GM12801 (cell line): ENCODE data around the gene HJV.

Experiments
- TF ChIP-seq, protein P1 (sequence below): IDR thresholded peaks from one replicate; pipeline ENCODE4 v1.5.1; 2011; ENCODE audit warnings: control low read depth; ENCODE audit not compliant: insufficient read length; ENCODE audit errors: extremely low read depth

HJV gene

DNA sequence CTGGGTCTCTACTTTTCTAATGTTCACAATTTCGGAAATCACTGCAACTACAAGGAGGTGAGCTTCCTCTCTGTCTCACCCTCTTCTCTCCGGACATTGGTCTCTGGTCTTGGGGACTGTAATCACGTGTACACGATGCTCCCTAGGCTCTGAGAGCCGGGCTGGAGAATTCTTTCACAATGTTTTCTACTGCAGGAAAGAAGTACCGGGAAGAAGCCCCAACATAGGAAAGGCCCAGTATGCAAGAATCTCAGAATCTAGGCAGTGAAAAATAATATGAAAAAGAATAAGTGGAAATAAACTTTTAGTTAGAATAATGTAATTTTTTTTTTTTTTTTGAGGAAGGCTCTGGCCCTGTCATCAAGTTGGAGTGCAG is 13.5 kb upstream of the HJV start:
- TF ChIP-seq, protein P1, sequence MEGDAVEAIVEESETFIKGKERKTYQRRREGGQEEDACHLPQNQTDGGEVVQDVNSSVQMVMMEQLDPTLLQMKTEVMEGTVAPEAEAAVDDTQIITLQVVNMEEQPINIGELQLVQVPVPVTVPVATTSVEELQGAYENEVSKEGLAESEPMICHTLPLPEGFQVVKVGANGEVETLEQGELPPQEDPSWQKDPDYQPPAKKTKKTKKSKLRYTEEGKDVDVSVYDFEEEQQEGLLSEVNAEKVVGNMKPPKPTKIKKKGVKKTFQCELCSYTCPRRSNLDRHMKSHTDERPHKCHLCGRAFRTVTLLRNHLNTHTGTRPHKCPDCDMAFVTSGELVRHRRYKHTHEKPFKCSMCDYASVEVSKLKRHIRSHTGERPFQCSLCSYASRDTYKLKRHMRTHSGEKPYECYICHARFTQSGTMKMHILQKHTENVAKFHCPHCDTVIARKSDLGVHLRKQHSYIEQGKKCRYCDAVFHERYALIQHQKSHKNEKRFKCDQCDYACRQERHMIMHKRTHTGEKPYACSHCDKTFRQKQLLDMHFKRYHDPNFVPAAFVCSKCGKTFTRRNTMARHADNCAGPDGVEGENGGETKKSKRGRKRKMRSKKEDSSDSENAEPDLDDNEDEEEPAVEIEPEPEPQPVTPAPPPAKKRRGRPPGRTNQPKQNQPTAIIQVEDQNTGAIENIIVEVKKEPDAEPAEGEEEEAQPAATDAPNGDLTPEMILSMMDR = no peak

DNA sequence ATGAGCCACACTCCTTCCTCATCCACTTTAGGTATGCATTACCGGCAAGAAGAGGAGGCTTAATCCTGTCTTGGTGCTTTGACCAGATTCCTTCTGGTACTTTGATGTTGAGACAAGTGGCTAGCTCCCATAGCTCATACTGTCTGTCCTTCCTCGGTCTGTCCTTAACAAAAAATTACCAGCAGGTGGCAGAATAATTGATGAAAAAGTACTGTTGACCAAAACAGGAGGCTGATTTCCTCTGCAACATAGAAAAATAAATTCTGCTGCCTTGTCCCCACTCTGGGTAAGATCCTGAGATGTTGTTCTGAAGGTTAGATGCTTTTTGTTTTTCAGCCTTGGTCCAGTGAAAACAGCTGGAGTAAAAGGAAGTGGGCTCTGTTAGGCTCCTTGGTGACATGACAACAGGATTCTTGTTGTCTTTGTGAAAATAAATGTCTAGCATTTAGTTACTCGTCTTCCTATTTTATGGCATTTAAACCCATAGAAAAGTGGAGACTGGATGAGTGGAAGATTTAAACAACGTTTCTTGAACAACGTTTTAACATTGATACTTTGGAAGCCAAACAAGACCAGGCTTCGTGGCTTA is 11.2 kb upstream of the HJV start:
- TF ChIP-seq, protein P1 = no peak

DNA sequence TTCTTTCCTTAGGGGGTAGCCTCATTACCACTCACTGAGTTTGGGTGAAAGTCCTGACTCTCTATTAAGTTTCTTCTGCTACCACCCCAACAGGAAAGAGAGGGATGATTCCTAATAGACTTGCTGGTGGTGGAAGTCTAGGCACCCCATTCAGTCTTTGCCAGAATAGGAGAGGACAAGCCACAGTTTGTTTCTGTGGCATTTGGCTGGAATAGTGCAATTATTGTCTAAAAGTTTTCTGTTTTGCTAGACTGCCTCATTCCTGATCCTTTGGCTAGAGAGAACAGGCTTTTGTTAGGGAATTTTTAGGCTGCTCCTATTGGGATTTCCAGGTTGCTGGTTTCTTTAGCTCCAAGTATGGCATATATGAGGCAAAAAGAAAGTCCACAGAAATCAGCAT is 9.9 kb upstream of the HJV start:
- TF ChIP-seq, protein P1 = no peak

DNA sequence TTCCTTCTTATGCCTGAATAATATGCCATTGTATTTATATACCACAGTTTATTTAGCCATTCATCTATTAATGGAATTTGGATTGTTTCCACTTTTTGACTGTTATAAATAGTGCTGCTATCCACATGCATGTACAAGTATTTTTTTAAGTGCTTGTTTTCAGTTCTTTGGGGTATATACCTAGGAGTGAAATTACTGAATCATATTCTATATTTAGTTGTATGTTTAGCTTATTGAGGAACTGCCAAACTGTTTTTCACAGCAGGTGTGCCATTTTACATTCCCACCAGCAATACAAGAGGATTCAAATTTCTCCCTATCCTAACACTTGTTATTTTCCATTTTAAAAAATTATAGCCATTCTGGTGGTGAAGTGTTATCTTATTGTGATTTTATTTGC is 7.6 kb upstream of the HJV start:
- TF ChIP-seq, protein P1 = no peak

DNA sequence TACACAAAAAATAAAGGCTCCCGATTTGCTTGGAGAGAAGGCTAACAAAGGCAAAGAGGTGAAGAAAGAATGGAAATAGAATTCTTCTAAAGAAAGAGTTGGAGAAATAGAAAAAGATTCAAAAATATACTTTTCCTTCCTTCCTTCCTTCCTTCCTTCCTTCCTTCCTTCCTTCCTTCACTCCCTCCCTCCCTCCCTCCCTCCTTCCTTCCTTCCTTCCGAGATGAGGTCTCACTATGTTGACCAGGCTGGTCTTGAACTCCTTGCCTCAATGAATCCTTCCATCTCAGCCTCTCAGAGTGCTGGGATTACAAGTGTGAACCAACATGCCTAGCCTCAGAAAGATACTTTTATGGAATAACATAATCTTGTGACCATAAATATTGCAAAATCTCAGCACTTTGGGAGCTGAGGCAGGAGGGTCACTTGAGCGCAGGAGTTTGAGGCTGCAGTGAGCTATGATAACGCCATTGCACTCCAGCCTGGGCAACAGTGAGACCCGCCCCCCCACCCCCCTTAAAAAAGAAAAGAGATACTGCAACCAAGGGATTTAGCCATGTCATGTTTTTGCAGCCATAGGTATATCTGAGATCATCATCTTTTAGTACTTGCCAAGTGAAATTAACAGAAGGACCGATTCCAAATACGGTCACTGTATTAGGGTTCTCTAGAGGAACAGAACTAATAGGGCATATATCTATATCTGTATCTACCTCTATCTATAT is 1.0 kb upstream of the HJV start:
- TF ChIP-seq, protein P1 = no peak

DNA sequence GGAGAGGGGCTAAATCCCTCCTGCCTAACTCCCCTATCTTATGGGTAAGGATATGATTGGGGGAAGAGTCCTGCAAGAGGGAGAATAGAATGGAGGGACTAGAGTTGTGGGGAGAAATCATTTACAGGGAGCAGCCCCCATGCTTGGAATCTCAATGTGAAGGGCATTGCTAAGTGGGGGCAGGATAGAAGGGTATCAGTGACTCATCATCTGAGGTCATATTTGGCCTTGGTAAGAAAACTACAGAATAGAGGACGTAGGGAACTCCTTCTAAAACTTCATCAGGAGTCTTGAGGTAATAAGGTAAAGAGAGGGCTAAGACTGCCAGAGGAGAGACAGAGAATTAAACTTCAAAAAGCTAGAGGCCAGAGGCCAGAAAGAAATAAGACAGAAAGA is 487 bp downstream of the HJV start:
- TF ChIP-seq, protein P1 = no peak

DNA sequence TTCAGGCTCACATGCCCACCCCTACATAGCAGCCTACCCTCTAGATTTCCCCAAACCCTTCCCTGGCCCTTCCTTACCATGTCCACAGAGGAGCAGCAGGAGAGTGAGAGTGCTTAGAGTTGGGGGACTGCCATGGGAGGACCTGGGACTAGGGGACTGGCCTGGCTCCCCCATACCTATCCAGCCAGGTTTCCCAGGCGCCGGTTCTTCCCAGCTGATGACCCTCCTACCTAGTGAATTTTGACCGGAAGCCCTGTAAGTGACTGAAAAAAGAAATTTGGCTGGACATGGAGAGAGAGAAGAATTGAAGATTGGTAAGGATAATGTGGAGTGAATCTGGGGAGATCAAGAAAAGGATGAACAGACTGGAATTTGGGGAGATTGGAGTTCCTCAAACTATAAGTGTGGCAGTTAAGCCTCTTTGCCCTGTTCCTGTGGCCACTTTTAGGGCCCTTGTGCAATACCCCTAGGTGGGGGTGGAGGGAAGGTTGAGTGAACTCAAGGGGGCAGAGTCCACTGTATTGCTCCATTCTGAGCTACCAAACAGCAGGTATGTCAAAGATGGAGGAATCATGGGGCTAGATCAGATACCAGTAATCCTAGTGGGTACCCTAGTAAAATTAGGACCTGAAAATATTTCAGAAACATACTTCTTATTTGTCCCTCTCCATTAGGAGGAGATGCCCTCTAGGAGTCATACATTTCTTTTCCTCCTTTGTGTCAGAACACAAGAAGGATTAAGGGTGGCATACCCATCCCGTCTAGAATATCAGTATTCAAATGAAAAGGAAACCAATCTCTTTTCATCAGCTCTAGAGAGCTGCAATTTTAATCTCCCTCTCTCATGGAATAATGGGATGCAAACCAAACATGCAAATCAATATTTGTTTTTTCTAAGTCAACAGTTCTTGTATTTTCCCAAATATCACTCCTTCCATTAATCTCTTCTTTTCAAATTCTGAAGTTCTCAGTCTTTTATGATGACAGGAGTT is 1.2 kb downstream of the HJV start:
- TF ChIP-seq, protein P1 = no peak
